ENCODE measurements around the gene PDE10A. TPM values are rescaled to one million over a fixed set of nuclear protein-coding genes. Genes with fewer than 3 reads are reported as not detected.

PDE10A gene
- total RNA-seq, 1 experiment from 2014 or later: 3.1 TPM

DNA sequence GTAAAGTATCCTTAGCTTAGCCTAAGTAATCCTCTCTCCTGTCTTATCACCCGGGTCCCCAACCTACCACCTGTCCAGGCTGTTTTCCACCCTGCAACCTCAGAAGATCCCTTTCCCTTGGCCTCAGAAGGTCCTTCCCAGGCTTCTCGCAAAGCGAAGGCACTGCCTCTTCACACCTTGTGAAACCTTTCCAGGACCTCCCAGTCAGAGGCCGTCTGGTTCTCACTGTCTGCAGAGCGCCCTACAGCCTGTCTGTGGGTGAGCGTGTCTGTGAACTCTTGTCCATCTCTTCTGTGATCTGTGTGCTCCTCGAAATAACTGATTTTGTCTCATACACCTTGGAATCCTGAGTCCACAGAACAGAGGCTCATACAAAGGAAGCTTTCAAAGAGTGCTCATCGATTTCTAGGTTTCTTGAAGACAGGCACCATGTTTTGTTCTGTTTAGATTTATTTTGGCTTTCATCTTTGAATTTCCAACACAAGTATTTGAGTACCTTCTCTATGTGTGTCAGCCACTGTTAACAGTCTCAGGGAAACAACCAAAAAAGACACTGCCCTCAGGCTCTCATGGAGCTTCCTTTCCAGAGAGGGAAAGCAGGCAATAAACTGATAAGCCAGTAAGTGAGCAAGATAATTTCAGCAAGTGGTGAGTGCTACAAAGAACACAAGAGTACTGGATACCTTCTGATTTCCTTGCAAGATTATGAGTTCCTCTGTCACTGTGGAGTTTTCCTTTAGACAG, 6.3 kb downstream of the PDE10A start:
- no peak overlapping the region for H3K27ac Mint-ChIP-seq
- ATAC-seq (no peak), DNase-seq (ENCODE audit: low spot score) (no peak)
- no peaks in the 10 kb centered on the region for H3K9me3 Mint-ChIP-seq
- CTCF ChIA-PET: no interaction called here
- TF ChIP-seq GTF2I (CRISPR knock-in tag; conservative IDR thresholded peaks at IDR 0.05) (no peak), SMAD3 (CRISPR knock-in tag; IDR thresholded peaks at IDR 0.05; ENCODE audit: borderline replicate concordance) (no peak), ZNF263 (CRISPR knock-in tag; IDR thresholded peaks at IDR 0.05; ENCODE audit: low read depth) (no peak), ZNF317 (CRISPR knock-in tag; IDR thresholded peaks at IDR 0.05; ENCODE audit: borderline replicate concordance, low read depth) (0 out of 2 replicates have a peak, but pooled peaks have one; percentile 19)
- TF ChIP-seq, protein P1, sequence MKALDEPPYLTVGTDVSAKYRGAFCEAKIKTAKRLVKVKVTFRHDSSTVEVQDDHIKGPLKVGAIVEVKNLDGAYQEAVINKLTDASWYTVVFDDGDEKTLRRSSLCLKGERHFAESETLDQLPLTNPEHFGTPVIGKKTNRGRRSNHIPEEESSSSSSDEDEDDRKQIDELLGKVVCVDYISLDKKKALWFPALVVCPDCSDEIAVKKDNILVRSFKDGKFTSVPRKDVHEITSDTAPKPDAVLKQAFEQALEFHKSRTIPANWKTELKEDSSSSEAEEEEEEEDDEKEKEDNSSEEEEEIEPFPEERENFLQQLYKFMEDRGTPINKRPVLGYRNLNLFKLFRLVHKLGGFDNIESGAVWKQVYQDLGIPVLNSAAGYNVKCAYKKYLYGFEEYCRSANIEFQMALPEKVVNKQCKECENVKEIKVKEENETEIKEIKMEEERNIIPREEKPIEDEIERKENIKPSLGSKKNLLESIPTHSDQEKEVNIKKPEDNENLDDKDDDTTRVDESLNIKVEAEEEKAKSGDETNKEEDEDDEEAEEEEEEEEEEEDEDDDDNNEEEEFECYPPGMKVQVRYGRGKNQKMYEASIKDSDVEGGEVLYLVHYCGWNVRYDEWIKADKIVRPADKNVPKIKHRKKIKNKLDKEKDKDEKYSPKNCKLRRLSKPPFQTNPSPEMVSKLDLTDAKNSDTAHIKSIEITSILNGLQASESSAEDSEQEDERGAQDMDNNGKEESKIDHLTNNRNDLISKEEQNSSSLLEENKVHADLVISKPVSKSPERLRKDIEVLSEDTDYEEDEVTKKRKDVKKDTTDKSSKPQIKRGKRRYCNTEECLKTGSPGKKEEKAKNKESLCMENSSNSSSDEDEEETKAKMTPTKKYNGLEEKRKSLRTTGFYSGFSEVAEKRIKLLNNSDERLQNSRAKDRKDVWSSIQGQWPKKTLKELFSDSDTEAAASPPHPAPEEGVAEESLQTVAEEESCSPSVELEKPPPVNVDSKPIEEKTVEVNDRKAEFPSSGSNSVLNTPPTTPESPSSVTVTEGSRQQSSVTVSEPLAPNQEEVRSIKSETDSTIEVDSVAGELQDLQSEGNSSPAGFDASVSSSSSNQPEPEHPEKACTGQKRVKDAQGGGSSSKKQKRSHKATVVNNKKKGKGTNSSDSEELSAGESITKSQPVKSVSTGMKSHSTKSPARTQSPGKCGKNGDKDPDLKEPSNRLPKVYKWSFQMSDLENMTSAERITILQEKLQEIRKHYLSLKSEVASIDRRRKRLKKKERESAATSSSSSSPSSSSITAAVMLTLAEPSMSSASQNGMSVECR (CRISPR knock-in tag; IDR thresholded peaks at IDR 0.05; ENCODE audit: borderline replicate concordance): no peak
- TF ChIP-seq, protein P2, sequence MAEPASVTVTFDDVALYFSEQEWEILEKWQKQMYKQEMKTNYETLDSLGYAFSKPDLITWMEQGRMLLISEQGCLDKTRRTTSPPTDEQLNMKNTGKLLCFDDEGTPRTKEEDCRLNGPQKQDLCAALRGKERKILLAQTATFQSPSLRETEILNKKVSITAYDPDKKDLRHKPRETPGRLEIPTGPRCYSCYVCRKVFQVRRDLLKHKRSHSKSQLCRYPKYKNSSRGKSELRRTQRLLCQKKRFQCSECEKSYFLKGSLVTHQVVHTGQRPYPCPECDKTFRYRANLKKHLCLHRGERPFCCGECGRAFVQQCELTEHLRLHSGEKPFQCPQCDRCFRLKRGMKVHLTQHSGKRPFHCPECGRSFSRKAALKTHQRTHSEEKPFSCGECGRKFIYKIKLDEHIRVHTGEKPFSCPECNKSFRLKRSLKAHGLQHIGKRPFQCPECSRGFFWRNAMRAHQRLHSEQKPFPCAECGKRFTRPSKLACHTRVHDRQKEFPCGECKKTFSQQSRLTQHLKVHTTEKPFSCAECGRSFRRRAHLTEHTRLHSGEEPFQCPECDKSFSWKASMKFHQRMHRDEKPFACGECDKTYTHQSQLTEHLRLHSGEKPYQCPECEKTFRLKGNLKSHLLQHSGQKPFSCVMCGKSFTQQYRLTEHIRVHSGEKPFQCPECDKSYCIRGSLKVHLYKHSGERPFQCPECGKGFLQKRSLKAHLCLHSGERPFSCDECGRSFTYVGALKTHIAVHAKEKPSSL (CRISPR knock-in tag; conservative IDR thresholded peaks at IDR 0.05): no peak
- TF ChIP-seq, protein P3, sequence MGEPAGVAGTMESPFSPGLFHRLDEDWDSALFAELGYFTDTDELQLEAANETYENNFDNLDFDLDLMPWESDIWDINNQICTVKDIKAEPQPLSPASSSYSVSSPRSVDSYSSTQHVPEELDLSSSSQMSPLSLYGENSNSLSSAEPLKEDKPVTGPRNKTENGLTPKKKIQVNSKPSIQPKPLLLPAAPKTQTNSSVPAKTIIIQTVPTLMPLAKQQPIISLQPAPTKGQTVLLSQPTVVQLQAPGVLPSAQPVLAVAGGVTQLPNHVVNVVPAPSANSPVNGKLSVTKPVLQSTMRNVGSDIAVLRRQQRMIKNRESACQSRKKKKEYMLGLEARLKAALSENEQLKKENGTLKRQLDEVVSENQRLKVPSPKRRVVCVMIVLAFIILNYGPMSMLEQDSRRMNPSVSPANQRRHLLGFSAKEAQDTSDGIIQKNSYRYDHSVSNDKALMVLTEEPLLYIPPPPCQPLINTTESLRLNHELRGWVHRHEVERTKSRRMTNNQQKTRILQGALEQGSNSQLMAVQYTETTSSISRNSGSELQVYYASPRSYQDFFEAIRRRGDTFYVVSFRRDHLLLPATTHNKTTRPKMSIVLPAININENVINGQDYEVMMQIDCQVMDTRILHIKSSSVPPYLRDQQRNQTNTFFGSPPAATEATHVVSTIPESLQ (CRISPR knock-in tag; IDR thresholded peaks at IDR 0.05): no peak
- H3K36me3 Mint-ChIP-seq: no peaks in the 10 kb centered on the region
- peaks cover 6% of the 10 kb centered on the region for H3K4me1 Mint-ChIP-seq
- POLR2A ChIA-PET: no interaction called here
- no peak overlapping the region for H3K4me3 Mint-ChIP-seq
- H3K27me3 Mint-ChIP-seq (ENCODE audit: low read depth): peaks cover 43% of the 10 kb centered on the region; the same call in 1 of the 2 replicates

DNA sequence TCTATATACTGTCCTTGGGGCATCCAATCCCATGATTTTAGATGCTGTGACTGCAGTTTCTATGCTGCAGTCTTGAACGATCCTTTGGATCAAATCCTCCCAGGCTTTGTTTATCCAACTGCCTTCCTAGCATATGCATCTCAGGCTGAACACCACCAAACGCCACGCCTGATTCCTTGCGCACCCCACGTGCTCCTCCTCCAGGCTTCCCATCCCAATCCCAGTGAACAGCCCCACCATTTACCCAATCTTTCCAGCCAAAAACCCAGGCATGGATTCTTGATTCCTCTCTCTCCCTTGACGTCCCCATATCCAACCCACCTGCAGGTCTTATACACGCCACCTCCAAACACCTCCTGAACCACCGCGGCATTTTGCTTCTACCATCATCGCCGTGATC, 7.8 kb downstream of the PDE10A start:
- H3K4me3 Mint-ChIP-seq: no peak overlapping the region
- POLR2A ChIA-PET: no interaction called here
- DNase-seq (ENCODE audit: low spot score) (no peak), ATAC-seq (no peak)
- 0 out of 2 replicates have a peak, but pooled peaks cover 6% of the 10 kb centered on the region for H3K9me3 Mint-ChIP-seq
- CTCF ChIA-PET: no interaction called here
- H3K4me1 Mint-ChIP-seq: peaks cover 6% of the 10 kb centered on the region
- no peak overlapping the region for H3K27ac Mint-ChIP-seq
- H3K36me3 Mint-ChIP-seq: no peaks in the 10 kb centered on the region
- H3K27me3 Mint-ChIP-seq (ENCODE audit: low read depth): peaks cover 29% of the 10 kb centered on the region; the same call in 1 of the 2 replicates
- TF ChIP-seq, protein P4, sequence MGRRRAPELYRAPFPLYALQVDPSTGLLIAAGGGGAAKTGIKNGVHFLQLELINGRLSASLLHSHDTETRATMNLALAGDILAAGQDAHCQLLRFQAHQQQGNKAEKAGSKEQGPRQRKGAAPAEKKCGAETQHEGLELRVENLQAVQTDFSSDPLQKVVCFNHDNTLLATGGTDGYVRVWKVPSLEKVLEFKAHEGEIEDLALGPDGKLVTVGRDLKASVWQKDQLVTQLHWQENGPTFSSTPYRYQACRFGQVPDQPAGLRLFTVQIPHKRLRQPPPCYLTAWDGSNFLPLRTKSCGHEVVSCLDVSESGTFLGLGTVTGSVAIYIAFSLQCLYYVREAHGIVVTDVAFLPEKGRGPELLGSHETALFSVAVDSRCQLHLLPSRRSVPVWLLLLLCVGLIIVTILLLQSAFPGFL (CRISPR knock-in tag; IDR thresholded peaks at IDR 0.05; ENCODE audit: borderline replicate concordance): no peak
- no peak for TF ChIP-seq RELA (CRISPR knock-in tag; IDR thresholded peaks at IDR 0.05; ENCODE audit: borderline replicate concordance)
- TF ChIP-seq CREM (CRISPR knock-in tag; IDR thresholded peaks at IDR 0.05): no peak
- TF ChIP-seq ZNF232 (CRISPR knock-in tag; IDR thresholded peaks at IDR 0.05): no peak
- TF ChIP-seq, protein P5, sequence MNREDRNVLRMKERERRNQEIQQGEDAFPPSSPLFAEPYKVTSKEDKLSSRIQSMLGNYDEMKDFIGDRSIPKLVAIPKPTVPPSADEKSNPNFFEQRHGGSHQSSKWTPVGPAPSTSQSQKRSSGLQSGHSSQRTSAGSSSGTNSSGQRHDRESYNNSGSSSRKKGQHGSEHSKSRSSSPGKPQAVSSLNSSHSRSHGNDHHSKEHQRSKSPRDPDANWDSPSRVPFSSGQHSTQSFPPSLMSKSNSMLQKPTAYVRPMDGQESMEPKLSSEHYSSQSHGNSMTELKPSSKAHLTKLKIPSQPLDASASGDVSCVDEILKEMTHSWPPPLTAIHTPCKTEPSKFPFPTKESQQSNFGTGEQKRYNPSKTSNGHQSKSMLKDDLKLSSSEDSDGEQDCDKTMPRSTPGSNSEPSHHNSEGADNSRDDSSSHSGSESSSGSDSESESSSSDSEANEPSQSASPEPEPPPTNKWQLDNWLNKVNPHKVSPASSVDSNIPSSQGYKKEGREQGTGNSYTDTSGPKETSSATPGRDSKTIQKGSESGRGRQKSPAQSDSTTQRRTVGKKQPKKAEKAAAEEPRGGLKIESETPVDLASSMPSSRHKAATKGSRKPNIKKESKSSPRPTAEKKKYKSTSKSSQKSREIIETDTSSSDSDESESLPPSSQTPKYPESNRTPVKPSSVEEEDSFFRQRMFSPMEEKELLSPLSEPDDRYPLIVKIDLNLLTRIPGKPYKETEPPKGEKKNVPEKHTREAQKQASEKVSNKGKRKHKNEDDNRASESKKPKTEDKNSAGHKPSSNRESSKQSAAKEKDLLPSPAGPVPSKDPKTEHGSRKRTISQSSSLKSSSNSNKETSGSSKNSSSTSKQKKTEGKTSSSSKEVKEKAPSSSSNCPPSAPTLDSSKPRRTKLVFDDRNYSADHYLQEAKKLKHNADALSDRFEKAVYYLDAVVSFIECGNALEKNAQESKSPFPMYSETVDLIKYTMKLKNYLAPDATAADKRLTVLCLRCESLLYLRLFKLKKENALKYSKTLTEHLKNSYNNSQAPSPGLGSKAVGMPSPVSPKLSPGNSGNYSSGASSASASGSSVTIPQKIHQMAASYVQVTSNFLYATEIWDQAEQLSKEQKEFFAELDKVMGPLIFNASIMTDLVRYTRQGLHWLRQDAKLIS (CRISPR knock-in tag; IDR thresholded peaks at IDR 0.05; ENCODE audit: borderline replicate concordance): no peak
- TF ChIP-seq, protein P6, sequence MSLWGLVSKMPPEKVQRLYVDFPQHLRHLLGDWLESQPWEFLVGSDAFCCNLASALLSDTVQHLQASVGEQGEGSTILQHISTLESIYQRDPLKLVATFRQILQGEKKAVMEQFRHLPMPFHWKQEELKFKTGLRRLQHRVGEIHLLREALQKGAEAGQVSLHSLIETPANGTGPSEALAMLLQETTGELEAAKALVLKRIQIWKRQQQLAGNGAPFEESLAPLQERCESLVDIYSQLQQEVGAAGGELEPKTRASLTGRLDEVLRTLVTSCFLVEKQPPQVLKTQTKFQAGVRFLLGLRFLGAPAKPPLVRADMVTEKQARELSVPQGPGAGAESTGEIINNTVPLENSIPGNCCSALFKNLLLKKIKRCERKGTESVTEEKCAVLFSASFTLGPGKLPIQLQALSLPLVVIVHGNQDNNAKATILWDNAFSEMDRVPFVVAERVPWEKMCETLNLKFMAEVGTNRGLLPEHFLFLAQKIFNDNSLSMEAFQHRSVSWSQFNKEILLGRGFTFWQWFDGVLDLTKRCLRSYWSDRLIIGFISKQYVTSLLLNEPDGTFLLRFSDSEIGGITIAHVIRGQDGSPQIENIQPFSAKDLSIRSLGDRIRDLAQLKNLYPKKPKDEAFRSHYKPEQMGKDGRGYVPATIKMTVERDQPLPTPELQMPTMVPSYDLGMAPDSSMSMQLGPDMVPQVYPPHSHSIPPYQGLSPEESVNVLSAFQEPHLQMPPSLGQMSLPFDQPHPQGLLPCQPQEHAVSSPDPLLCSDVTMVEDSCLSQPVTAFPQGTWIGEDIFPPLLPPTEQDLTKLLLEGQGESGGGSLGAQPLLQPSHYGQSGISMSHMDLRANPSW (CRISPR knock-in tag; conservative IDR thresholded peaks at IDR 0.05; ENCODE audit: low read depth): no peak
- TF ChIP-seq, protein P7, sequence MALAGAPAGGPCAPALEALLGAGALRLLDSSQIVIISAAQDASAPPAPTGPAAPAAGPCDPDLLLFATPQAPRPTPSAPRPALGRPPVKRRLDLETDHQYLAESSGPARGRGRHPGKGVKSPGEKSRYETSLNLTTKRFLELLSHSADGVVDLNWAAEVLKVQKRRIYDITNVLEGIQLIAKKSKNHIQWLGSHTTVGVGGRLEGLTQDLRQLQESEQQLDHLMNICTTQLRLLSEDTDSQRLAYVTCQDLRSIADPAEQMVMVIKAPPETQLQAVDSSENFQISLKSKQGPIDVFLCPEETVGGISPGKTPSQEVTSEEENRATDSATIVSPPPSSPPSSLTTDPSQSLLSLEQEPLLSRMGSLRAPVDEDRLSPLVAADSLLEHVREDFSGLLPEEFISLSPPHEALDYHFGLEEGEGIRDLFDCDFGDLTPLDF (CRISPR knock-in tag; IDR thresholded peaks at IDR 0.05): no peak
- no peak for TF ChIP-seq ZBTB21 (CRISPR knock-in tag; IDR thresholded peaks at IDR 0.05; ENCODE audit: borderline replicate concordance)

All from WTC11 (cell line).